ENCODE measurements around the gene EML1. TPM values are rescaled to one million over a fixed set of nuclear protein-coding genes. Genes with fewer than 3 reads are reported as not detected.

EML1 gene
- total RNA-seq, 1 donor from 2014 or later: 29.9 TPM

Other genes starting within 250 kb of the EML1 start
- gene CCDC85C, start 189.2 kb upstream of the EML1 start, total RNA-seq: 21.4 TPM
- gene HHIPL1, start 148.3 kb upstream of the EML1 start, total RNA-seq: 1.9 TPM
- 5.5 TPM for gene CYP46A1, start 109.1 kb upstream of the EML1 start, total RNA-seq